K562 (cell line): ENCODE measurements around the gene DPP9. TPM values are rescaled to one million over a fixed set of nuclear protein-coding genes. Genes with fewer than 3 reads are reported as not detected.

Experiments used
- ARID2 ChIP-seq: fragments of 450-650 bp; IDR thresholded peaks from 2 replicates; pipeline ENCODE4 v1.6.1; 2017; ENCODE audit warnings: antibody characterized with exemption, mild to moderate bottlenecking
- ASH1L ChIP-seq: fragments of 450-650 bp; IDR thresholded peaks from 2 replicates; pipeline ENCODE4 v1.6.1; 2018; ENCODE audit warnings: borderline replicate concordance, mild to moderate bottlenecking, low read depth; ENCODE audit not compliant: partially characterized antibody
- ATF2 ChIP-seq: sonication (generic); formaldehyde crosslinking; IDR thresholded peaks from 2 replicates; pipeline ENCODE4 v1.8.1; 2022; ENCODE audit warnings: missing genetic modification reagents
- BMI1 ChIP-seq: fragments of 150-350 bp; IDR thresholded peaks from 2 replicates; pipeline ENCODE4 v1.6.1; 2014; ENCODE audit warnings: low read length
- CHD4 ChIP-seq: fragments of 200-600 bp; sonication (generic); IDR thresholded peaks from 3 replicates; pipeline ENCODE4 v1.6.1; 2012; ENCODE audit warnings: low read depth, mild to moderate bottlenecking, mixed read lengths, low read length, inconsistent platforms; ENCODE audit not compliant: insufficient read depth, insufficient replicate concordance, poor library complexity, severe bottlenecking
- CLOCK ChIP-seq: fragments of 250-450 bp; sonication (Bioruptor Pico); IDR thresholded peaks from 2 replicates; pipeline ENCODE4 v1.4.0; 2020; ENCODE audit warnings: mild to moderate bottlenecking, moderate library complexity, borderline replicate concordance
- CREM ChIP-seq: IDR thresholded peaks from 2 replicates; pipeline ENCODE4 v1.6.1; 2014; ENCODE audit warnings: antibody characterized with exemption, low read depth
- FOXA1 ChIP-seq: fragments of 450-650 bp; IDR thresholded peaks from 2 replicates; pipeline ENCODE4 v1.6.1; 2016; ENCODE audit warnings: mild to moderate bottlenecking, borderline replicate concordance
- GATA2 ChIP-seq: sonication (generic); formaldehyde crosslinking; IDR thresholded peaks from 2 replicates; pipeline ENCODE4 v1.4.0; 2020; ENCODE audit warnings: mild to moderate bottlenecking, missing genetic modification reagents
- ILF3 ChIP-seq: fragments of 450-650 bp; IDR thresholded peaks from 2 replicates; pipeline ENCODE4 v1.6.1; 2018; ENCODE audit warnings: antibody characterized with exemption, mild to moderate bottlenecking, moderate library complexity, borderline replicate concordance
- ILK ChIP-seq: fragments of 450-650 bp; IDR thresholded peaks from 2 replicates; pipeline ENCODE4 v1.6.1; 2016; ENCODE audit warnings: missing genetic modification characterization, low read depth, mild to moderate bottlenecking, missing compliant biosample characterization, moderate library complexity, borderline replicate concordance
- MEF2A ChIP-seq: IDR thresholded peaks from 2 replicates; pipeline ENCODE4 v1.6.1; 2011; ENCODE audit warnings: low read depth, mild to moderate bottlenecking, low read length, moderate library complexity; ENCODE audit not compliant: control insufficient read depth
- NELFE ChIP-seq: IDR thresholded peaks from 2 replicates; pipeline ENCODE4 v1.6.1; 2011; ENCODE audit warnings: mild to moderate bottlenecking; ENCODE audit not compliant: insufficient read depth, insufficient read length
- NFIC ChIP-seq: fragments of 450-650 bp; IDR thresholded peaks from 2 replicates; pipeline ENCODE4 v1.6.1; 2017; ENCODE audit warnings: mild to moderate bottlenecking, inconsistent platforms
- XRCC4 ChIP-seq: IDR thresholded peaks from one replicate; pipeline ENCODE4 v1.6.1; 2011; ENCODE audit not compliant: insufficient read depth, insufficient read length; ENCODE audit errors: extremely low read depth
- polyA plus RNA-seq, 8 experiments: library from polyadenylated mRNA; depleted of rRNA in 4 of 8; stranded (reverse) in 5 of 8; unstranded in 3 of 8; fragments of >200 nt; fragmentation: Nextera tagmentation in 2 of 8; fragmentation: Illumina TruSeq in 1 of 8; extraction: Ambion mirVana in 2 of 8; extraction: Trizol in 1 of 8; gene quantifications; 2 replicates each; pipeline versions ENCODE4 v1.2.1 to v1.2.3, GENCODE V29; 2011 to 2014; ENCODE audit warnings: inconsistent platforms in 1 of 8, missing spikeins in 1 of 8
- total RNA-seq, 7 experiments: library from RNA; depleted of rRNA in 6 of 7; stranded (reverse); fragments of >200 nt in 6 of 7; fragmentation: Illumina TruSeq in 2 of 7; extraction: Trizol in 2 of 7; gene quantifications; 2 replicates each; pipeline versions ENCODE4 v1.2.1 to v1.2.3, GENCODE V29; 2011 to 2021; ENCODE audit warnings: low replicate concordance in 1 of 7
- TF ChIP-seq, protein P1 (sequence below): fragments of 250-450 bp; sonication (Bioruptor Pico); IDR thresholded peaks from 2 replicates; pipeline ENCODE4 v1.5.0; 2020; ENCODE audit warnings: mild to moderate bottlenecking
- TF ChIP-seq, protein P2 (sequence below): sonication (generic); IDR thresholded peaks from 2 replicates; pipeline ENCODE4 v1.6.1; 2016
- TF ChIP-seq, protein P3 (sequence below): IDR thresholded peaks from 3 replicates; pipeline ENCODE4 v1.6.1; 2011; ENCODE audit warnings: borderline replicate concordance, mild to moderate bottlenecking; ENCODE audit not compliant: insufficient read length, insufficient read depth

Gene DPP9
- total and polyA plus RNA-seq, 9 of the 15 experiments (the other 6 are each of a cell fraction or from before 2014, with no cell fraction given), result 0.90 to 66.7 (median 24.5) TPM

DNA sequence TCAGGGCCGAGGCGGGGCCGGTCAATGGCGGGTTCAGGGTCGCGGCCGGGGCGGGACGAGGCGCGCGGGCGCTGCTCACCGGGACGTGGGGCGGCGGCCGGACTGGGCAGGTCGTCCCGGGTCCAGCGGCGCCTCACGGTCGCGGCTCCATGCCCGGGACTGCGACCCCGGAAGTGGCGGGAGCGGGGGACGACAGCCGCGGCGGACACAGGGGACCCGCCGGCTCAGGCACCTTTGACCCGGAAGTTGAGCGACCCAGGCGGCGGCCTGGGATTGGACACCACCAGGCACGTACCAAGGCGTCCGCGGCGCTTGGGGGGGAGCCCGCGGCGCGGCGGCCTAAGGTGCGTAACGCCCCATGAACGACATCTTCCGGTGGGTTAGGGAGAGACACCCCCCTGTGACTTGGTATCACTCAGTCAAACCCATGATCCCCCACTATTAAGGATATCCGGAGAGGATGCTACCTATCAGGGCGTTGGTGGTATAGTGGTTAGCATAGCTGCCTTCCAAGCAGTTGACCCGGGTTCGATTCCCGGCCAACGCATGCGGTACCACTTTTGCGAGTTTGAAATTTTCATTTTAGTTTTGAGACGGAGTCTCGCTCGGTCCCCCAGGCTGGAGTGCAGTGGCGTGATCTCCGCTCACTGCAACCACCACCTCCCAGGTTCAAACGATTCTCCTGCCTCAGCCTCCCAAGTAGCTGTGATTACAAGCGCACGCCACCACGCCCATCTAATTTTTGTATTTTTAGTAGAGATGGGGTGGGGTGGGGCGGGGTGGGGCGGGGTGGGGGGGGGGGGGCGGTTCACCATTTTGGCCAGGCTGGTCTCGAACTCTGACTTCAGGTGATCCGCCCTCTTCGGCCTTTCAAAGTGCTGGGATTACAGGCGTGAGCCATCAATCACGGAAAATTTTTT is at the start of gene DPP9 (continued):
- TF ChIP-seq, protein P1, sequence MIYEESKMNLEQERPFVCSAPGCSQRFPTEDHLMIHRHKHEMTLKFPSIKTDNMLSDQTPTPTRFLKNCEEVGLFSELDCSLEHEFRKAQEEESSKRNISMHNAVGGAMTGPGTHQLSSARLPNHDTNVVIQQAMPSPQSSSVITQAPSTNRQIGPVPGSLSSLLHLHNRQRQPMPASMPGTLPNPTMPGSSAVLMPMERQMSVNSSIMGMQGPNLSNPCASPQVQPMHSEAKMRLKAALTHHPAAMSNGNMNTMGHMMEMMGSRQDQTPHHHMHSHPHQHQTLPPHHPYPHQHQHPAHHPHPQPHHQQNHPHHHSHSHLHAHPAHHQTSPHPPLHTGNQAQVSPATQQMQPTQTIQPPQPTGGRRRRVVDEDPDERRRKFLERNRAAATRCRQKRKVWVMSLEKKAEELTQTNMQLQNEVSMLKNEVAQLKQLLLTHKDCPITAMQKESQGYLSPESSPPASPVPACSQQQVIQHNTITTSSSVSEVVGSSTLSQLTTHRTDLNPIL (CRISPR knock-in tag), result no peak
- TF ChIP-seq CHD4, result no peak
- TF ChIP-seq NELFE, result no peak
- TF ChIP-seq ATF2 (CRISPR knock-in tag), result no peak; the same call in 1 of the 2 replicates
- TF ChIP-seq, protein P2, sequence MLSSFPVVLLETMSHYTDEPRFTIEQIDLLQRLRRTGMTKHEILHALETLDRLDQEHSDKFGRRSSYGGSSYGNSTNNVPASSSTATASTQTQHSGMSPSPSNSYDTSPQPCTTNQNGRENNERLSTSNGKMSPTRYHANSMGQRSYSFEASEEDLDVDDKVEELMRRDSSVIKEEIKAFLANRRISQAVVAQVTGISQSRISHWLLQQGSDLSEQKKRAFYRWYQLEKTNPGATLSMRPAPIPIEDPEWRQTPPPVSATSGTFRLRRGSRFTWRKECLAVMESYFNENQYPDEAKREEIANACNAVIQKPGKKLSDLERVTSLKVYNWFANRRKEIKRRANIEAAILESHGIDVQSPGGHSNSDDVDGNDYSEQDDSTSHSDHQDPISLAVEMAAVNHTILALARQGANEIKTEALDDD, result peak; percentile 36
- TF ChIP-seq CREM, result peak; percentile 95
- peak; percentile 84 for TF ChIP-seq NFIC
- no peak for TF ChIP-seq ILF3
- no peak for TF ChIP-seq MEF2A
- peak; percentile 46 for TF ChIP-seq ASH1L
- TF ChIP-seq, protein P3, sequence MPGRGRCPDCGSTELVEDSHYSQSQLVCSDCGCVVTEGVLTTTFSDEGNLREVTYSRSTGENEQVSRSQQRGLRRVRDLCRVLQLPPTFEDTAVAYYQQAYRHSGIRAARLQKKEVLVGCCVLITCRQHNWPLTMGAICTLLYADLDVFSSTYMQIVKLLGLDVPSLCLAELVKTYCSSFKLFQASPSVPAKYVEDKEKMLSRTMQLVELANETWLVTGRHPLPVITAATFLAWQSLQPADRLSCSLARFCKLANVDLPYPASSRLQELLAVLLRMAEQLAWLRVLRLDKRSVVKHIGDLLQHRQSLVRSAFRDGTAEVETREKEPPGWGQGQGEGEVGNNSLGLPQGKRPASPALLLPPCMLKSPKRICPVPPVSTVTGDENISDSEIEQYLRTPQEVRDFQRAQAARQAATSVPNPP, result no peak
- no peak for TF ChIP-seq CLOCK
- no peak for TF ChIP-seq GATA2 (CRISPR knock-in tag)
- no peak for TF ChIP-seq BMI1
- no peak for TF ChIP-seq XRCC4
- TF ChIP-seq ARID2, result no peak
- no peak for TF ChIP-seq ILK (tag)
- TF ChIP-seq FOXA1, result no peak
